PFSK-1 (cell line): ENCODE data around the gene ARHGEF33.

Experiments used
- FOXP2 ChIP-seq: optimal IDR thresholded peaks from 2 replicates; pipeline ENCODE3; 2011; ENCODE audit warnings: borderline replicate concordance, control low read depth, inconsistent platforms; ENCODE audit not compliant: insufficient read depth; ENCODE audit errors: extremely low read length, extremely low read depth
- POLR2AphosphoS5 ChIP-seq: IDR thresholded peaks from 2 replicates; pipeline ENCODE4 v1.6.1; 2012; ENCODE audit warnings: low read depth, mild to moderate bottlenecking, control low read depth, low read length, moderate library complexity
- SIN3A ChIP-seq: IDR thresholded peaks from 2 replicates; pipeline ENCODE4 v1.6.1; 2012; ENCODE audit warnings: mild to moderate bottlenecking, low read length, moderate library complexity, borderline replicate concordance; ENCODE audit not compliant: insufficient read depth
- TAF1 ChIP-seq: IDR thresholded peaks from 2 replicates; pipeline ENCODE4 v1.6.1; 2012; ENCODE audit warnings: low read length, control low read depth, borderline replicate concordance; ENCODE audit not compliant: insufficient read depth
- TF ChIP-seq, protein P1 (sequence below), 2 experiments: IDR thresholded peaks; 2 replicates each; pipeline versions ENCODE4 v1.6.1 to v1.8.0; 2011 to 2012; ENCODE audit warnings: low read depth in 2 of 2, low read length in 2 of 2, control low read depth in 1 of 2, inconsistent platforms in 1 of 2, mild to moderate bottlenecking in 1 of 2, moderate library complexity in 1 of 2; ENCODE audit not compliant: insufficient read depth in 1 of 2

Gene ARHGEF33

DNA sequence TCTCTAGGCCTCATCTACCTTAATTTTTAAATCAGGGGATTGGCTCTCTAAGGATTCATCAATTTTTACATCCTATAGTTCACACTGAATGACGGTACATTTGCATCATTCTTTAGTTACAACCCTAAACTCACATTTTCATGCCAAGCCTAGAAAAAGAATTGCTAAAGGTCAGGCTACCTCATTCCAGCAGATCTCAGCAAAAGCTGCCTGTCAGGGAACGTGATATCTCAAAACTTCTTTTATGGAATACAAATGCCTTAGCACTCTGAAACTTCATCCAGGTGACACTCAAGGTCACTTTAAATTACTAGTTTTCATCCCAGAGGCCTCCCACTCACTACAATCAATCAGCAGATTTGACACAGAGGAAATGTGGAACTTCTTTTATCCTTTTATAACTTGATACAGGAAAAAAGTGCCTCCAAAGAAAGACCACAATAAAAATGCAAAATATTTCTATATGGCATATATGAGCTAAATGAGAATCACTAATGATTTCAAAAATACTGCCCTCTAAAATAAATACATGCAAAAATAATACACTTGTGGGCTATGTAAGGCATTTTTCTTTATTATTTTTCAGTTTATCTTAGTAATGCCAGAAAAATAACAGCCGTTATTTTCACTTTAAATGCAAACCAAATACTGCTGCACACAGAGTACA, 91.5 kb downstream of the ARHGEF33 start:
- no peak for TF ChIP-seq TAF1
- TF ChIP-seq FOXP2, result no peak
- TF ChIP-seq, protein P1, sequence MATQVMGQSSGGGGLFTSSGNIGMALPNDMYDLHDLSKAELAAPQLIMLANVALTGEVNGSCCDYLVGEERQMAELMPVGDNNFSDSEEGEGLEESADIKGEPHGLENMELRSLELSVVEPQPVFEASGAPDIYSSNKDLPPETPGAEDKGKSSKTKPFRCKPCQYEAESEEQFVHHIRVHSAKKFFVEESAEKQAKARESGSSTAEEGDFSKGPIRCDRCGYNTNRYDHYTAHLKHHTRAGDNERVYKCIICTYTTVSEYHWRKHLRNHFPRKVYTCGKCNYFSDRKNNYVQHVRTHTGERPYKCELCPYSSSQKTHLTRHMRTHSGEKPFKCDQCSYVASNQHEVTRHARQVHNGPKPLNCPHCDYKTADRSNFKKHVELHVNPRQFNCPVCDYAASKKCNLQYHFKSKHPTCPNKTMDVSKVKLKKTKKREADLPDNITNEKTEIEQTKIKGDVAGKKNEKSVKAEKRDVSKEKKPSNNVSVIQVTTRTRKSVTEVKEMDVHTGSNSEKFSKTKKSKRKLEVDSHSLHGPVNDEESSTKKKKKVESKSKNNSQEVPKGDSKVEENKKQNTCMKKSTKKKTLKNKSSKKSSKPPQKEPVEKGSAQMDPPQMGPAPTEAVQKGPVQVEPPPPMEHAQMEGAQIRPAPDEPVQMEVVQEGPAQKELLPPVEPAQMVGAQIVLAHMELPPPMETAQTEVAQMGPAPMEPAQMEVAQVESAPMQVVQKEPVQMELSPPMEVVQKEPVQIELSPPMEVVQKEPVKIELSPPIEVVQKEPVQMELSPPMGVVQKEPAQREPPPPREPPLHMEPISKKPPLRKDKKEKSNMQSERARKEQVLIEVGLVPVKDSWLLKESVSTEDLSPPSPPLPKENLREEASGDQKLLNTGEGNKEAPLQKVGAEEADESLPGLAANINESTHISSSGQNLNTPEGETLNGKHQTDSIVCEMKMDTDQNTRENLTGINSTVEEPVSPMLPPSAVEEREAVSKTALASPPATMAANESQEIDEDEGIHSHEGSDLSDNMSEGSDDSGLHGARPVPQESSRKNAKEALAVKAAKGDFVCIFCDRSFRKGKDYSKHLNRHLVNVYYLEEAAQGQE (IDR thresholded peaks at IDR 0.05; ENCODE audit: insufficient read depth in 1 of 2, low read depth in 2 of 2, low read length in 2 of 2), result no peak
- no peak for TF ChIP-seq SIN3A
- TF ChIP-seq POLR2AphosphoS5, result no peak

DNA sequence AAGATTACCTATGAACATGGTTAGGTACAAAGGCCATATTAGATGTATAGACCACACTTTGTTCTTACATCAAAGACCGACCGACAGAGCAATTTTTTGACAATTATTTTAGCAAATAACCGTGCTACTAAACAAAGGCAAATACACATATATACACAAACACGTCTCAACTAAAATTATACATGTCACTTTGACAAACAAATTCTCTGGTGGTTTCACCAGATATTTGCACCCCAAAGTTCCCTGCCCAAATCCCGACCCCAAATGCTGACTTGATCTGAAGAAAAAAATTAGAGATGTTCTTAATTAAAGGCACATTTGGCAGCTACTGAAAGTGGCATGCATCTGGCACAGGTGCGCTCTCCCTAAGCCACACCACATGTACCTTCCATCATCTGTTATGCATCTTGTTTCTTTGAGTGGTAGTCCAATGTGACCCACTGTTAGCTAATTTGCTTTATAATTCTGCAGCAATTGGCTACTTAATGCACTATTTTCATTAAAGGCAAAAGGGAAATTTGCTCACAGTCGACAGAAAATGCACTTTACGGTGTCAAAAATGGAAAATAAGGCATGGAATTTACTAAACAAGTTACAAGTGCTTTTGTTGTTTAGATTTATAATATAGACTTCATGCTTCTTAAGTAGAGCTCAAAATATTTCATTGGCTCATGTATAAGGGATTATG, 92.1 kb downstream of the ARHGEF33 start:
- TF ChIP-seq, protein P1 (IDR thresholded peaks at IDR 0.05; ENCODE audit: insufficient read depth in 1 of 2, low read depth in 2 of 2, low read length in 2 of 2), result no peak
- TF ChIP-seq FOXP2 (no peak), TAF1 (no peak), SIN3A (no peak), POLR2AphosphoS5 (no peak)

DNA sequence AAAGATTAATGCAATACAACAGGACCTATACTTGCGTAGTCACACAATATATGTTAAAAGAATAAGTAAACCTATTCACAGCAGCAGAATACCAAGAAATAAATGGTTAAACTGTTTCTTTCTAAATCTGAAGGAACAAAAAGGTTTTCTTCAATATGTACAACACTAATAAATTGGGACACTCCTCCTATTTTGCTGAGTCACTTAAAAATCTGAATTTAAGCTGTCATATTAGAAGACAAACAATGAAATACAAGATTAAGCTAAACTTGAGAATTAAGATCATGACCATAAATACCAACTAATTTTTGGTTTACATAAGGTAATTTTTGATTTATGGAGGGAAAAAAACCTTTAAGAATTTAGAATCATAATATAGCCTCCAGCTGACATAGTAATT, 92.8 kb downstream of the ARHGEF33 start:
- no peak for TF ChIP-seq FOXP2
- TF ChIP-seq SIN3A, result no peak
- TF ChIP-seq TAF1, result no peak
- TF ChIP-seq, protein P1 (IDR thresholded peaks at IDR 0.05; ENCODE audit: insufficient read depth in 1 of 2, low read depth in 2 of 2, low read length in 2 of 2), result no peak
- no peak for TF ChIP-seq POLR2AphosphoS5

DNA sequence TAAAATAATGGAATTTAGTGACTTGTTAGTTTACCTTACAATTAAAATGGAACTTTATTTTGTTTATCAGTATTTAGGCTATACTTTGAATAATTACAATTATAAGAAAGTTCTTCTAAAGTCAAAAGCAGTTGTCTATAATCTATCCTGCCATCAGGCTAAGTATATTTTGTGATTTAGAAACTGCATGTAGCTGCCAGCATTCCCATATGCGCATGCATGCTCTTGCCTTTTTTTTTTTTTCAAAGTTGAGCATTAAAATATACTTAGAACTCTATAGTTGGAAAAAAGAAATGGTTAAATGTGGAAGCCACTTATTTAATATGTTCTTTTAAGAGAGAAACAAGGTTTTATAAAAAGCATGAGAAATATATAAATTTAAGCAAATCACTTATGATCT, 99.0 kb downstream of the ARHGEF33 start:
- TF ChIP-seq, protein P1 (IDR thresholded peaks at IDR 0.05; ENCODE audit: insufficient read depth in 1 of 2, low read depth in 2 of 2, low read length in 2 of 2), result no peak
